Neural cell (in vitro differentiated cells): ENCODE data around the gene PWP1. TPM values are rescaled to one million over a fixed set of nuclear protein-coding genes. Genes with fewer than 3 reads are reported as not detected.
A peak's percentile ranks its signal among the peaks of the same experiment; 100 is the strongest.

Source experiments
- H2AFZ ChIP-seq: fragments of 200-600, 300-800 bp; sonication (generic), shearing (Covaris generic); 2 replicates; pipeline ENCODE4 v1.6.0; 2014; ENCODE audit warnings: low read depth, mild to moderate bottlenecking, antibody characterized with exemption, low read length, moderate library complexity
- H3F3A ChIP-seq: fragments of 200-600 bp; shearing (Covaris generic); 2 replicates; pipeline ENCODE4 v1.6.1; 2016; ENCODE audit warnings: mild to moderate bottlenecking, moderate library complexity, mixed read lengths, antibody characterized with exemption, low read length; ENCODE audit not compliant: insufficient read depth, poor library complexity, severe bottlenecking
- H3K27ac ChIP-seq: fragments of 200-600, 300-800 bp; sonication (generic), shearing (Covaris generic); 2 replicates; pipeline ENCODE4 v1.5.1; 2014; ENCODE audit warnings: mild to moderate bottlenecking, low read length, moderate library complexity
- H3K27me3 ChIP-seq: fragments of 300-800, 200-600 bp; sonication (generic), shearing (Covaris generic); 2 replicates; pipeline ENCODE4 v1.6.0; 2014; ENCODE audit warnings: mild to moderate bottlenecking, low read depth, low read length, moderate library complexity; ENCODE audit not compliant: insufficient read depth
- H3K36me3 ChIP-seq: fragments of 300-800, 200-600 bp; sonication (generic), shearing (Covaris generic); 2 replicates; pipeline ENCODE4 v1.5.1; 2014; ENCODE audit warnings: mild to moderate bottlenecking, antibody characterized with exemption, low read length, moderate library complexity; ENCODE audit not compliant: insufficient read depth
- H3K4me2 ChIP-seq: fragments of 300-800, 200-600 bp; sonication (generic), shearing (Covaris generic); 2 replicates; pipeline ENCODE4 v1.6.0; 2014; ENCODE audit warnings: mild to moderate bottlenecking, low read length
- H3K4me3 ChIP-seq: fragments of 300-800, 200-600 bp; sonication (generic), shearing (Covaris generic); 2 replicates; pipeline ENCODE4 v1.5.1; 2014; ENCODE audit warnings: mild to moderate bottlenecking, low read length, moderate library complexity
- H3K79me2 ChIP-seq: fragments of 200-600 bp; shearing (Covaris generic); replicated peaks from 2 replicates; pipeline ENCODE4 v1.6.0; 2014; ENCODE audit warnings: mild to moderate bottlenecking, low read length, moderate library complexity; ENCODE audit not compliant: insufficient read depth
- H3K9ac ChIP-seq: fragments of 300-800, 200-600 bp; sonication (generic), shearing (Covaris generic); 2 replicates; pipeline ENCODE4 v1.6.1; 2016; ENCODE audit warnings: mild to moderate bottlenecking, low read length, mixed read lengths
- H3K9me2 ChIP-seq: fragments of 200-600 bp; shearing (Covaris generic); 2 replicates; pipeline ENCODE4 v1.6.1; 2016; ENCODE audit warnings: mild to moderate bottlenecking, low read length, mixed read lengths; ENCODE audit not compliant: insufficient read depth
- H3K9me3 ChIP-seq: fragments of 200-600, 300-800 bp; sonication (generic), shearing (Covaris generic); 2 replicates; pipeline ENCODE4 v1.6.1; 2016; ENCODE audit warnings: mild to moderate bottlenecking, mixed run types, low read length, moderate library complexity, mixed read lengths
- H4K20me1 ChIP-seq: fragments of 200-600 bp; shearing (Covaris generic); 2 replicates; pipeline ENCODE4 v1.6.1; 2016; ENCODE audit warnings: mild to moderate bottlenecking, mixed run types; ENCODE audit not compliant: insufficient read depth
- EP300 ChIP-seq: fragments of 450-650 bp; conservative IDR thresholded peaks from 2 replicates; pipeline ENCODE4 v1.6.1; 2014; ENCODE audit warnings: antibody characterized with exemption, mild to moderate bottlenecking, moderate library complexity; ENCODE audit not compliant: poor library complexity, severe bottlenecking
- EZH2 ChIP-seq: fragments of 200-600, 300-800 bp; shearing (Covaris generic), sonication (generic); IDR thresholded peaks from 2 replicates; pipeline ENCODE4 v1.6.1; 2014; ENCODE audit warnings: antibody characterized with exemption, low read length, borderline replicate concordance, mild to moderate bottlenecking; ENCODE audit not compliant: insufficient read depth, poor library complexity, severe bottlenecking
- MXI1 ChIP-seq: fragments of 450-650 bp; conservative IDR thresholded peaks from 2 replicates; pipeline ENCODE4 v1.6.1; 2014; ENCODE audit warnings: antibody characterized with exemption, mild to moderate bottlenecking; ENCODE audit not compliant: poor library complexity, severe bottlenecking
- POLR2AphosphoS5 ChIP-seq: IDR thresholded peaks from 2 replicates; pipeline ENCODE4 v1.6.1; 2012
- RAD21 ChIP-seq: fragments of 450-650 bp; conservative IDR thresholded peaks from 2 replicates; pipeline ENCODE4 v1.6.1; 2014; ENCODE audit warnings: antibody characterized with exemption, mild to moderate bottlenecking, moderate library complexity
- TAF1 ChIP-seq: IDR thresholded peaks from 2 replicates; pipeline ENCODE4 v1.6.1; 2012; ENCODE audit warnings: low read depth
- polyA plus RNA-seq: library from polyadenylated mRNA; depleted of rRNA; stranded (reverse); fragments of >200 nt; gene quantifications from 2 replicates; pipeline ENCODE4 v1.2.3, GENCODE V29; 2014
- TF ChIP-seq, protein P1 (sequence below): fragments of 450-650 bp; IDR thresholded peaks from 2 replicates; pipeline ENCODE4 v1.5.1; 2014; ENCODE audit warnings: antibody characterized with exemption, mild to moderate bottlenecking, moderate library complexity; ENCODE audit not compliant: poor library complexity, severe bottlenecking
- TF ChIP-seq, protein P2 (sequence below): IDR thresholded peaks from 2 replicates; pipeline ENCODE4 v1.6.1; 2012; ENCODE audit warnings: borderline replicate concordance

Gene PWP1
- polyA plus RNA-seq, 1 donor from 2014 or later = 119 TPM

DNA sequence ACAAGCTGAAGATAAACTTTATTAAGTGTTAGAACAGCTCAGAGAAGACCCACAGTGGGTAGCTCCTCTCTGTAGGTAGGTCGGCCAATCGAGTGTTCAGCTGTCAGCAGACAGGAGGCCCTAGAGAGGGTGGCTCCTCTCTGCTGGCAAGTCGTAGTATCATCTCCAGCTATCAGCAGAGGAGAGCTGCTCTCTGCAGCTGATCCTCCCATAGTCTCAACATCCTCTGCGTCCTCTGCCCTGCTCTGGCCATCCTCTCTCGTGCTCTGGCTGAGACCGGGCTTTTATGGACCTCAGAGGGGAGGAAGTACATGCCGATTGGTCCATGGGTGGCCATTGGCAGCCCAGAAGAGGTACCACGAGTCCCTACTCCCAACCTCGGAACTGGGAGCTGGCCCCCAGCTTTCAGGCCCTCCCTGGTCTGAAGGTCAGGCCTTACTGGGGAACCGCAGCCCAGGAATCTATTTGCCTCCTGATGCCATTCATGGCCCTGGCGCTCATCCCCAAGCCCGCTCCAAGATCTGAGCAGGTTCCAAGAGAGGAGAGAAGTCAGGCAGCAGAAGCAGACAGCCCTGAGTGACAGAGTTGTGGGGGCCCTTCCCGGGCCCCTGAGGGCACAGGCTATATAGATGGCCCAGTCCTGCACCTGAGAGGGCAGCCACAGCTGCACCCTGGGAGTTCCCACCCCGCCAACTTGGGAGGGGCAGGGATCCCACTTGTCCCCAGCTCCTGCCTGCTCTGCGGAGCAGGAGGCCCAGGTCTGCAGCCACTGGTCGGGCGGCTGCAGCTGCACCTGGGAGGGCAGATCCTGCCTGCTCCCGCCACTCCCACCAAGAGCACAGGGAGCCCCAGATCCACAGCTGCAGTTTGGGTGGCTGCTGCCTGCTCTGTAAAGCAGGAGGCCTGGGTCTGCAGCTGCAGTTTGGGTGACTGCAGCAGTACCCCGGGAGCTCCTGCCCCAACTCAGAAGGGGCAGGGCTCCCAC lies 3.5 kb upstream of the PWP1 start:
- H3K4me2 ChIP-seq = no peak overlapping the region
- H3K36me3 ChIP-seq = no peaks in the 10 kb centered on the region
- H3K9me3 ChIP-seq = no peaks in the 10 kb centered on the region
- peaks cover 6% of the 10 kb centered on the region for H3K27me3 ChIP-seq
- no peak overlapping the region for H3K9ac ChIP-seq
- no peaks in the 10 kb centered on the region for H3K9me2 ChIP-seq
- TF ChIP-seq, protein P1, sequence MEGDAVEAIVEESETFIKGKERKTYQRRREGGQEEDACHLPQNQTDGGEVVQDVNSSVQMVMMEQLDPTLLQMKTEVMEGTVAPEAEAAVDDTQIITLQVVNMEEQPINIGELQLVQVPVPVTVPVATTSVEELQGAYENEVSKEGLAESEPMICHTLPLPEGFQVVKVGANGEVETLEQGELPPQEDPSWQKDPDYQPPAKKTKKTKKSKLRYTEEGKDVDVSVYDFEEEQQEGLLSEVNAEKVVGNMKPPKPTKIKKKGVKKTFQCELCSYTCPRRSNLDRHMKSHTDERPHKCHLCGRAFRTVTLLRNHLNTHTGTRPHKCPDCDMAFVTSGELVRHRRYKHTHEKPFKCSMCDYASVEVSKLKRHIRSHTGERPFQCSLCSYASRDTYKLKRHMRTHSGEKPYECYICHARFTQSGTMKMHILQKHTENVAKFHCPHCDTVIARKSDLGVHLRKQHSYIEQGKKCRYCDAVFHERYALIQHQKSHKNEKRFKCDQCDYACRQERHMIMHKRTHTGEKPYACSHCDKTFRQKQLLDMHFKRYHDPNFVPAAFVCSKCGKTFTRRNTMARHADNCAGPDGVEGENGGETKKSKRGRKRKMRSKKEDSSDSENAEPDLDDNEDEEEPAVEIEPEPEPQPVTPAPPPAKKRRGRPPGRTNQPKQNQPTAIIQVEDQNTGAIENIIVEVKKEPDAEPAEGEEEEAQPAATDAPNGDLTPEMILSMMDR = no peak
- TF ChIP-seq, protein P2, sequence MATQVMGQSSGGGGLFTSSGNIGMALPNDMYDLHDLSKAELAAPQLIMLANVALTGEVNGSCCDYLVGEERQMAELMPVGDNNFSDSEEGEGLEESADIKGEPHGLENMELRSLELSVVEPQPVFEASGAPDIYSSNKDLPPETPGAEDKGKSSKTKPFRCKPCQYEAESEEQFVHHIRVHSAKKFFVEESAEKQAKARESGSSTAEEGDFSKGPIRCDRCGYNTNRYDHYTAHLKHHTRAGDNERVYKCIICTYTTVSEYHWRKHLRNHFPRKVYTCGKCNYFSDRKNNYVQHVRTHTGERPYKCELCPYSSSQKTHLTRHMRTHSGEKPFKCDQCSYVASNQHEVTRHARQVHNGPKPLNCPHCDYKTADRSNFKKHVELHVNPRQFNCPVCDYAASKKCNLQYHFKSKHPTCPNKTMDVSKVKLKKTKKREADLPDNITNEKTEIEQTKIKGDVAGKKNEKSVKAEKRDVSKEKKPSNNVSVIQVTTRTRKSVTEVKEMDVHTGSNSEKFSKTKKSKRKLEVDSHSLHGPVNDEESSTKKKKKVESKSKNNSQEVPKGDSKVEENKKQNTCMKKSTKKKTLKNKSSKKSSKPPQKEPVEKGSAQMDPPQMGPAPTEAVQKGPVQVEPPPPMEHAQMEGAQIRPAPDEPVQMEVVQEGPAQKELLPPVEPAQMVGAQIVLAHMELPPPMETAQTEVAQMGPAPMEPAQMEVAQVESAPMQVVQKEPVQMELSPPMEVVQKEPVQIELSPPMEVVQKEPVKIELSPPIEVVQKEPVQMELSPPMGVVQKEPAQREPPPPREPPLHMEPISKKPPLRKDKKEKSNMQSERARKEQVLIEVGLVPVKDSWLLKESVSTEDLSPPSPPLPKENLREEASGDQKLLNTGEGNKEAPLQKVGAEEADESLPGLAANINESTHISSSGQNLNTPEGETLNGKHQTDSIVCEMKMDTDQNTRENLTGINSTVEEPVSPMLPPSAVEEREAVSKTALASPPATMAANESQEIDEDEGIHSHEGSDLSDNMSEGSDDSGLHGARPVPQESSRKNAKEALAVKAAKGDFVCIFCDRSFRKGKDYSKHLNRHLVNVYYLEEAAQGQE = no peak
- TF ChIP-seq TAF1 (no peak), EZH2 (no peak)
- no peaks in the 10 kb centered on the region for H3F3A ChIP-seq
- H3K79me2 ChIP-seq = peaks cover 13% of the 10 kb centered on the region
- H4K20me1 ChIP-seq = no peaks in the 10 kb centered on the region
- H3K27ac ChIP-seq = no peak overlapping the region
- no peak overlapping the region for H3K4me3 ChIP-seq
- no peak overlapping the region for H2AFZ ChIP-seq

DNA sequence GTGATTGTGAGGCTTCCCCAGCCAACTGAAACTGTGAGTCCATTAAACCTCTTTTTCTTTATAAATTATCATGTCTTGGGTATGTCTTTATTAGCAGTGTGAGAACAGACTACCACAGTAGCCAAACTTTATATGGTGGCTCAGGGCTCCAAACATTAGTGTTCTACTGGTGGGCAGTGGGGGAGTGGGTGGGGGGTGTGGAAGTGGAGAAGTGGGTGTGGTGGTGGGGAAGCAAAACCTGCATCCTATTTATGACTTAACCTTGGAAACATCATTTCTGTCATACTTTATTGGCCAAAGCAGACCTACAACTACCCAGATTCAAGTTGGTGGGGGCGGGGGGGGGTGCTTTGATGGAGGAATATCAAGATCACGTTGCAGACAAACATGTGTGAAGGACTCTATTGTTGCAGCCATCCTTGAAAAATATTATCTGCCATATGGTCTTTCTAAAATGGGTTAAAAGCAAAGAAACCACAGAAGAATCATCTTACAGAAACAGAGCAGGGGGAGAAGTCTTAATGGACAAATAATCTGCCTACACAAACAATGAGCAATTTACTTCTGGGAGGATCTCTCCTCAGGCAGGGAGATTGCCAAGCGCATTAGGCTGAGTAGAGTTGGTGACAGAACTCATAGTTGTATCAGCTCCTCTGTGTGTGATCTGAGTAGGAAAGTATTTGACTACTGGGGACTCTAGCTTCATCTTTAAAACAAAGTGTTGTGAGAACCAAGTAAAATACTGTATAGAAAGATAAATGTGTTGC lies 1.4 kb upstream of the PWP1 start:
- H3K4me3 ChIP-seq = peak overlapping the region; percentile 80
- no peaks in the 10 kb centered on the region for H4K20me1 ChIP-seq
- no peak overlapping the region for H3K27ac ChIP-seq

More for the DNA sequence above, 1.4 kb upstream of the PWP1 start:
- Histone ChIP-seq H3K9me3 (no peaks in the 10 kb centered on the region), H2AFZ (no peak overlapping the region), H3K4me2 (no peak overlapping the region), H3K9me2 (no peaks in the 10 kb centered on the region), H3K27me3 (no peaks in the 10 kb centered on the region), H3K79me2 (peaks cover 17% of the 10 kb centered on the region), H3F3A (no peaks in the 10 kb centered on the region), H3K9ac (no peak overlapping the region), H3K36me3 (no peaks in the 10 kb centered on the region)
- TF ChIP-seq, protein P2 = no peak
- TF ChIP-seq RAD21 = no peak
- no peak for TF ChIP-seq TAF1
- TF ChIP-seq EZH2 = no peak
- TF ChIP-seq EP300 = no peak
- no peak for TF ChIP-seq POLR2AphosphoS5
- TF ChIP-seq, protein P1 = no peak
- TF ChIP-seq MXI1 = no peak
